Ramos (cell line): ENCODE data around the gene ENTPD1.
"Not testable (repeated sequence)": the region's sequence is repeated elsewhere in the genome, so short reads cannot be mapped to it uniquely, and the experiment has no call there.

ENCODE experiments used
- in situ Hi-C: fragments of 300-500 bp; cut with MboI; formaldehyde crosslinking; loops from one replicate; pipeline ENCODE4 v1.14.3; 2022; ENCODE audit warnings: low sequenced_read_pairs; ENCODE audit not compliant: unreplicated experiment

ENTPD1 gene, protein sequence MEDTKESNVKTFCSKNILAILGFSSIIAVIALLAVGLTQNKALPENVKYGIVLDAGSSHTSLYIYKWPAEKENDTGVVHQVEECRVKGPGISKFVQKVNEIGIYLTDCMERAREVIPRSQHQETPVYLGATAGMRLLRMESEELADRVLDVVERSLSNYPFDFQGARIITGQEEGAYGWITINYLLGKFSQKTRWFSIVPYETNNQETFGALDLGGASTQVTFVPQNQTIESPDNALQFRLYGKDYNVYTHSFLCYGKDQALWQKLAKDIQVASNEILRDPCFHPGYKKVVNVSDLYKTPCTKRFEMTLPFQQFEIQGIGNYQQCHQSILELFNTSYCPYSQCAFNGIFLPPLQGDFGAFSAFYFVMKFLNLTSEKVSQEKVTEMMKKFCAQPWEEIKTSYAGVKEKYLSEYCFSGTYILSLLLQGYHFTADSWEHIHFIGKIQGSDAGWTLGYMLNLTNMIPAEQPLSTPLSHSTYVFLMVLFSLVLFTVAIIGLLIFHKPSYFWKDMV

DNA sequence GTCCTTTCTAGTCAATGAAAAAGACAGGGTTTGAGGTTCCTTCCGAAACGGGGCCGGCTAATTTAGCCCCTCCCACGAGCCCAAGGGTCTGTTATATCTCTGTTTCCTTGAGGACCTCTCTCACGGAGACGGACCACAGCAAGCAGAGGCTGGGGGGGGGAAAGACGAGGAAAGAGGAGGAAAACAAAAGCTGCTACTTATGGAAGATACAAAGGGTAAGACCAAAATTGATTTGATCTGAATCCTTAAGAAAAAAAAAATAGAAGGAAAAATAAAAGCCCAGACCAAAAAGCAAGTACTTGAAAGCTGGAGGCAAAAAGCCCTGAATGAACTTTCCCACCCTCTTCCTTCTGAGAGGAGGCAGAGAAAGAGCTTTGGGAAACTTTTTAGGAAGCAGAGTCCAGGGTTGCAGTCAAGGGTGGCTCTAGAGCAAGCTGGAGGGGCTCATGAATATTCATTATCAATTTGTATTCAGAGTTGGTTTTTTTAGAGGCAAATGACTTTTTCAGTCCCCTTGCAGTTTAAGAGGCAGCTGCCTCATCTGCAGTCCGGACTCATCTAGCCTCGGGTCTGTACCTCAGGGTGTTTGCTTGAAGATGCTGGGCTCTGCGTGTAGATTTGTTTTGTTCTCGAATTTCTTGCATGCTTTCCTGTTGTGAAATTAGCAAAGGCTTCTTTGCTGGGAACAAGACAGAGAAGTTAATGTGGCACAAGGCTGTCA lies at the start of gene ENTPD1:
TSS of gene ENTPD1 (plus strand) at position 123 of the 721 bp plus-strand sequence. CDS start at position 200, 77 bp downstream.
- in situ Hi-C loops = no loop called here

DNA sequence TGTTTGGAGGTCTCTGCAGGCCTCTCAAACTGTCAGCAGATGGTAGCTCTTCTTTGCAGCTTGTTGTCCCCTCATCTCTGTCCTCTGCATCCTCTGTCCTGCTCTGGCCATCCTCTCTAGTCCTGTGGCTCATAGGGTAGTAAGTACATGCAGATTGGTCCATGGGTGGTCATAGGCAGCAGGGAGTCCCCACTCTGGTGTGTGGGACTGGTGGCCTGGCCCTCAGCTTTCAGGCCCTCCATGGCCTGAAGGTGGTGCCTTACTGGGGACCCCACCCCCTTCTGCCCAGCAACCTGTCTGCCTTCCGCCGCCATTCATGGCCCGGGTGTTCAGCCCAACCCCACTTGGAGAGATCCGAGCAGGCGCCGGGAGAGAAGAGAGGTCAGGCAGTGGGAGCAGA lies 49.4 kb upstream of the ENTPD1 start:
- in situ Hi-C loops = no loop called here

DNA sequence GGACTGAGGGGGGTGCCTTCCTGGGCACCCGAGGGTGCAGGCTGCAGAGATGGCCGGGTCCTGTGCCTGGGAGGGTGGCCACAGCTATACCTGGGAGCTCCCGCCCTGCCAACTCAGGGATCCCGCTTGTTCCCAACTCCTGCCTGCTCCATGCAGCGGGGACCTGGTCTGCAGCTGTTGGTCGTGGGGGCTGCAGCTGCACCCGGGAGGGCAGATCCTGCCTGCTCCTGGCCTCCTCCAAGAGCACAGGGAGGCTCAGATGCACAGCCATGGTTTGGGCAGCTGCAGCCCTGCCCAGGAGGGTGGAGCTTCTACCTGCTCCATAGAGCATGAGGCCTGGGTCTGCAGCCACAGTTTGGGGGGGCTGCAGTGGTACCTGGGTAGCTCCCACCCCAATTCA lies 49.0 kb upstream of the ENTPD1 start:
- in situ Hi-C loops = no loop called here

DNA sequence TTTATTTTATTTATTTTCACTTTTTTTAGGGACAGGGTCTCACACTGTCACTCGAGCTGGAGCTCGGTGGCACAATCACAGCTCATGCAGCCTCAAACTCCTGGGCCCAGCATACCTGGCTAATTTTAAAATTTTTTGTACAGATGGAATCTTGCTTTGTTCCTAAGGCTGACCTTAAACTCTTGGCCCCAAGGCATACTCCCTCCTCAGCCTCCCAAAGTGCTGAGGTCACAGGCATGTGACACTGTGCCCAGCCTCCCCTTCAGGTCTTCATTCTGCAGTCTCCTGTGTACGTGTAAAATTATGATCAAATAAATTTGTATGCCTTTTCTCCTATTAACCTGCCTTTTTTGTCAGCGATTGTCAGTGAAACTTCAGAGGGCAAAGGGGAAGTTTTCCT lies 44.5 kb upstream of the ENTPD1 start:
- in situ Hi-C loops = no loop called here

DNA sequence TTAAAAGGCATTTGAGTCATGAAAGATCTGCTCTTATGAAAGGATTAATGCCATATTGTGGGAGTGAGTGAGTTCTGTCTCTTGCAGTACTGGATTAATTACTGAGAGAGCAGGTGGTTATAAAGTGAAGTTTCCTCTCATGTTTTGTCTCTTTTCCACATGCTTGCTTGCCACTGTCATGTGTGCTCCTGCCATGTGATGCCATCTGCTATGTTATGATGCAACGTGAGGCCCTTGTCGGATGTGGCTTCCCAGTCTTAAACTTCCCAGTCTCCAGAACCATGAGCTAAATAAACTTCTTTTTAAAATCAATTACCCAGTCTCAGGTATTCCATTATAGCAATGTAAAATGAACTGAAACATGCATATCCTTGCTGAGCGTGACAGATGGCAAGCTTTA lies 39.5 kb upstream of the ENTPD1 start:
- in situ Hi-C loops = no loop called here

DNA sequence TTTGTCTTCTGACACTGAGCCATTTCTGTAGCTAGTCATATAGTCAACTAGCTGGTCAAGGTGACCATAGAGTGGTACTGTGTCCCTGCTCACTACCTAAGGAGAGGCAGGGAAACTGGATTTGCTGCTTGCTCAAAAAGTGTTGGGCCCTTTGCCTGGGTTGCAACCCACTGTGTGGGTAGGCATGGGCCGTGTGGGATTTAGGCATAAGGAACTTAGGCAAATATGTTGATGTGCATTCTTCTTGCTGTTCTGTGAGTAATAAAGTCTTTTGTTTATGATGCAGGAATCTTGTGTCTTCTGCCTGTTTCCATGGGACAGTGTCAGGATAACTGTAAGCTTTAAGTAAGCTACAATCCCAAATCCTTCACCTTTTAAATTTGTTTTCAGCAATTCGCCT lies 39.1 kb upstream of the ENTPD1 start:
- in situ Hi-C loops = no loop called here

DNA sequence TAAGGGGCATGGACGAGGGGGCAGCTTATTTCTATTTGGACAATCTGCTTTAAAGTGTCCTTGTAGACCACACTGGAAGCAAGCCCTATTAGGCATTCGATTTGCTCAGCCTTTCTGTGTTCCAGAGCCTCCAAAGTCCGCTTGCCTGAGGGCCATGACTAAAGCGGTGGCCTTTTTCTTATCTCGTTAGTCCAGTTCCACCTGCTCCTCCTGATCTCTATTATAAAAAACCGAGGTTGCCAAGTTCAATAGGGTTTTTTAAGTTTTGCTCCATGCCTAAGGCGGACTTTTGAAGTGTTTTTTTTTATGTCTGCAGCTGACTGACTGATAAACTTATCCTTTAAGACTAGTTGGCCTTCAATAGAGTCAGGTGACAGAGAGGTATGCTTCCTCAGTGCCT lies 35.2 kb upstream of the ENTPD1 start:
- in situ Hi-C loops = not testable (repeated sequence)

DNA sequence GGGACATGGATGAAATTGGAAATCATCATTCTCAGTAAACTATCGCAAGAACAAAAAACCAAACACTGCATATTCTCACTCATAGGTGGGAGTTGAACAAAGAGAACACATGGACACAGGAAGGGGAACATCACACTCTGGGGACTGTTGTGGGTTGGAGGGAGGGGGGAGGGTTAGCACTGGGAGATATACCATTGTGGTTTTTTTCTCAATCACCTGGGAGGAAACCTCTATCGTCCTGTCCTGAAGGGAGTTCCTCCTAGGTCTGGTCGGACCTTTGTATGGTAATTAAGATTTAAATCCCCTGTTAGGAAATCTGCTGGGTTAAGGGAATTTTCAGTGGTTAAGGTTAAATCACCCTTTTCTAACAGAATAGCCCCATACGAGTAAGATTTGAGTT lies 33.5 kb upstream of the ENTPD1 start:
- in situ Hi-C loops = not testable (repeated sequence)

DNA sequence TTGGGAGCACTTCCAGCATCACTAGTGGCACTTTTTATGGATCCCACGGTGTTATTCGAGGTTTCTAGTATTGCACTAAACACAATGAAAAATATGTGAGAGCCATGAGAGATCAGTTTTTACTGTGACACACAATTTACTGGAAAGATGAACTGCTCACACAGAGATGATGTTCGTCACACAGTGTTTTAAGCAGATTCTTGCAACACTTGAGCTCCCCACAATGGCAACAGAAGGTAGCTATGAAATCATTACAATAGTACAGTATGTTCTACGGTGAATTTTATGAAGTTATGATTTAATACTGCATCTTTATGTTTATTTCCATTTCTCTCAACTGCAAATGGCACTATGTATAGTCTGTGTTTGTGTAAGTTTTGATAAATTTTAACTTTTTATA lies 27.4 kb upstream of the ENTPD1 start:
- in situ Hi-C loops = no loop called here

DNA sequence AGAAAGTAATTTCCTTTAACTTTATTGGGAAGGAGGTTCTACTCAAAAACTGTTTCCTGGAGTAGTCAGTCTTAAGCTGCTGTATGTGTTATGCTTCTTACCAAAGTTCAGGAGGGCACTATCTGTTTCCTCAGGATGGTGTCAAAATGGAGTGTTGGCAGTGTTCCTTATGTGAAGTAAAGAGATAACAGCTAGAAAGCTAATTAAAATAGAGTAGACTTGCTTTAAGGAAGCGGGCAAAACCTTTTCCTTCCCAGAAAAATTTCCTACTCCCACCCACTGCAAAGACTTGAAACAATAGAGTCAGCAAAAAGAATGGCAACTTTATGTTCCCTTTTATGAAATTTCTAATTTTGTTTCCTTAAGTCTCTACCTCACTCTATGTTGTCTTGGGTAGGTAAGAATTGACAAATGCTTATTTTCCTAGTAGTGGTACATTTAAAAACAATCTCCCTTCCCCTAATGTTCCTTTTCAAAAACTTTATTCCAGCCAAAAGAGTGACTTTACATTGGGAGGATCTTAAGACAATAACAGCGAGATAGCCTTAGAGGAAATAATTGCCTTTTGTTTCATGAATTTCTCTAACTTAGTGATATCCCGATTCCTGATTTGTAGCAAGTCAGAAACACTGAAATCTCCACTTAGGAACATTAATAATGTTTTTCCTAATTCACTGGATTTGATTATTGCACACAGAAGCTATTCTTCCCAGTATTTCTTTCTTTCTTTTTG lies 26.5 kb upstream of the ENTPD1 start:
- in situ Hi-C loops = no loop called here

DNA sequence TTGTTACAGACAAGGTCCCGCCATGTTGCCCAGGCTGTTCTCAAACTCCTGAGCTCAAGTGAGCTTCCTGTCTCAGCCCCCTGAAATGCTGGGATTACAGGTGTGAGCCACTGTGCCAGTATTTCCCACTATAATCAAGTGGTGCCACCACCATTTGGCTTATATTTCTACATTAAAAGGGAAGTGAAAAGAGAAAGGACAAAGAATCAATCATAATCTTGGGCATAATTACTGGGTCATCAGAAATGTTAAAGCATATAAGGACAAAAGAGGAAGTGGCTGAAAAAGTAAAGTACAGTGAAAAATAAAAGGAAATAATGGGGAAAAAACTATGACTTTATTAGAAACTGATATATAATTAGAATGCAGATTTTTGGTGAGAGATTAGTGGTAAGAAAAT lies 25.7 kb upstream of the ENTPD1 start:
- in situ Hi-C loops = no loop called here

DNA sequence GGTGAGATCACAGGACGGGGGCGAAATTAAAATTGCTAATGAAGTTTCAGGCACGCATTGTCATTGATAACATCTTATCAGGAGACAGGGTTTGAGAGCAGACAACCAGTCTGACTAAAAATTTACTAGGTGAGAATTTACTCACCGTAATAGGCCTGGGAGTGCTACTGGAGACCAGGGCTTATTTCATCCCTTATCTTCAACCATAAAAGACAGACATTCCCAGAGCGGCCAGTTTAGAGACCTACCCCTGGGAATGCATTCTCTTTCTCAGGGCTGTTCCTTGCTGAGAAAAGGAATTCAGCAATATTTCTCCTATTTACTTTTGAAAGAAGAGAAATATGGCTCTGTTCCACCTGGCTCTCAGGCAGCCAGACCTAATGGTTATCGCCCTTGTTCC lies 23.1 kb upstream of the ENTPD1 start:
- in situ Hi-C loops = not testable (repeated sequence)

DNA sequence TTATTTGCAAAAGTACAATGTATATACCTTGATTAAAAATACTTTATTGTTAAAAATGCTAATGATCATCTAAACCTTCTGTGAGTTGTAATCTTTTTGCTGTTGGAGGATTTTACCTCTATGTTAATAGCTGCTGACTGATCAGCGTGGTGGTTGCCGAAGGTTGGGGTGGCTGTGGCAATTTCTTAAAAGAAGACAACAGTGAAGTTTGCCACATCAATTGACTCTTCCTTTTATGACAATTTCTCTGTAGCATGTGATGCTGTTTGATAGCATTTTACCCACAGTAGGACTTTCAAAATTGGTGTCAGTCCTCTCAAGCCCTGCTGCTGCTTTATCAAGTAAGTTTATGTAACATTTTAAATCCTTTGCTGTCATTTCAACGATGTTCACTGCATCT lies 16.9 kb upstream of the ENTPD1 start:
- in situ Hi-C loops = no loop called here

DNA sequence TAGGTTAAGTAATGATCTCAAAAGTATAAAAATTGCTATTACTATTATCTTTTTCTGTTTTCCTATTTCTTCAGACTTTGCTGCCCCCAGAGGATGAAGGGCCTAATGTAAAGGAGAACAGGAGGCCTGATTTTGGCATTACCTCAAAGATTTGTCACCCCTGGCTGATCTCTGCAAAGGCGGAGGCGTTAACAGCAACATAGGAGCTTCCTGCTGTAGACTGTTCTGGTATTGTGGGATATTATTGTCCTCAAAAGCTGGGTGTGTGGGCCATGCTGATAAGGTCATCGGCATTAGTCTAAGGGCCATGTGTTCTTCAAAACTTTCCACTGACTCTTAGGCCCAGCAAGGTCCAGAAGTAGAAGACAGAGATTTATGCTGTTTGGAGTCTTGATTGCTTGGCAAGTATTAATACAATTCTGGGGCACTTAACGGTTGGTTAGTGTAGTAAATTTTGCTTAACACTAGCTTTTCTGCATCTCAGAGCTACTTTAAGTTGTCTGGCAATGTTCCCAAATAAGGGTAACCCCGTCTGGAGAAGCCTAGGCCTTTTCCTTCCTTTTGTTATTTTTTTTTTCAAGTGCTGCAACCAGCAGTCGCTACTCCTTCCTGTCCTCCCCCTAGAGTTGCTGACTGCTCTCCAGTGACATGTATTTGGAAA lies 14.0 kb upstream of the ENTPD1 start:
- in situ Hi-C loops = no loop called here

DNA sequence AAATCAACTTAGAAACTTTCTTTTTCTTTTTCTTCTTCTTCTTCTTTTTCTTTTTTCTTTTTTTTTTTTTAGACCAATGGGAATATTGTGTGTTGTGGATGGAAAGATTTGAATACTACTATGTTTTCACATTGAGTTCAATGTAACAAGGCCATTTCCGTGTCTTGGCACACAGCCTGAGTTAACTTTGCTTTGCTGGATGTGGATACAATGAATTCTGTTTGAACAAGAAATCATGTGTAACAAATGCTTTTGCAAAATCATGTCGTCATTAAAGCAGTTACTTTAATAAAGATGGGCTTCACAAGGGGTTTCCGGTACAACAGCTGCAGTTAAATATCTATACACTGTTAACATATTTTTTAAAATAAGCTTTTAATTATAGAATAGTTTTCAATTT lies 13.5 kb upstream of the ENTPD1 start:
- in situ Hi-C loops = no loop called here

DNA sequence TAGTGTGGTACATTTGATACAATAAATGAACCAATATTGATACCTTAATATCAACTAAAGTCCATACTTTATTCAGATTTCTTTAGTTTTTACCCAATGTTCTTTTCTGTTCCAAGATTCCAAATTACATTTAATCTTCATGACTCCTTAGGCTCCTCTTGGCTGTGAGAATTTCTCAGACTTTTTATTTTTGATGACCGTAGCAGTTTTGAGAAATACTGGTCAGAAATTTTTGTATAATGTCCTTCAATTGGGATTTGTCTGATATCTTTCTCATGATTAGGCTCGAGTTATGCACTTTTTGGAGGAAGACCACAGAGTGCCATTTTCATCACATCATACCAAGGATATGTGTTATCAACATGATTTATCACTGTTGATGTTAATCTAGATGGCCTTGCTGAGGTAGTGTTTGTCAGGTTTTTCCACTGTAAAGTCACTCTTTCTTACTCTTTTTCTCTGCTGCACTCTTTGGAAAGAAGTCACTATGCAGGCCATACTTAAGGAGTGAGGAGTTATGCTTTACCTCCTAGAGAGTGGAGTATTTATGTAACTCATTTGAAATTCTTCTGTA lies 12.9 kb upstream of the ENTPD1 start:
- in situ Hi-C loops = no loop called here

DNA sequence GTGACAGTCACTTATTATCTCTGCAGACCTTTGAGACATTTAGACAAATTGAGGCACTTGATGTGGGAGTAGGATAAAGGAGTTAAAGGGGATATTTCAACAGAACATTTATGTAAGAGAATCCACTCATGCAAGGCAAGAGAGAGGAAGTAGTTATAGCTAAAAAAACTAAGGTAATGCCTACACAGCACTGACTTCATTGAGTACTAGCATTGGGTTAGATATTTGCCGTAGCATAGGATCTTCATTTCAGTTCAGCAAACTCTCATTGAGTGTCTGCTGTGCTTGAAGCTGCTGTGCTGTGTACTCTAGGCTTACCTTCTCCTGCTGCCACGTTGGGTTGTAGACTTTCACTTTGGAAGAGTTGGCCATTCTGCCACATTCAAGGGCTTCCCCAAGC lies 10.5 kb upstream of the ENTPD1 start:
- in situ Hi-C loops = no loop called here

DNA sequence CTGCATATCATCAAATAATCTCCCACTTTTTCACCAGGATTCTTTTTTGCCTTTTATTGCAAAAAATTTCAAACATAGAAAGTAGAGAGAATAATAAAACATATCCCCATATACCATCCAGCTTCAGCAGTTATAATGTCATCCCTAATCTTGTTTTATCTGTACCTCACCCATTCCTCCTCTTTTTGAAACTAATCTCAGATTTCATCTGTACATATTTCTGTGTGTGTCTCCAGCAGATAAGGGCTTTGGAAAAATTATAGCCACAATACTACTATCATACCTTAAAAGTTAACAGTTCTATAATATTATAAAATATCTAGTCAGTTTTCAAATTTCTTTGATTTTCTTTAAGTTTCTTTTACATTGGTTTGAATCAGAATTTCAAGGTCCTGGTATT lies 7.6 kb upstream of the ENTPD1 start:
- in situ Hi-C loops = no loop called here

DNA sequence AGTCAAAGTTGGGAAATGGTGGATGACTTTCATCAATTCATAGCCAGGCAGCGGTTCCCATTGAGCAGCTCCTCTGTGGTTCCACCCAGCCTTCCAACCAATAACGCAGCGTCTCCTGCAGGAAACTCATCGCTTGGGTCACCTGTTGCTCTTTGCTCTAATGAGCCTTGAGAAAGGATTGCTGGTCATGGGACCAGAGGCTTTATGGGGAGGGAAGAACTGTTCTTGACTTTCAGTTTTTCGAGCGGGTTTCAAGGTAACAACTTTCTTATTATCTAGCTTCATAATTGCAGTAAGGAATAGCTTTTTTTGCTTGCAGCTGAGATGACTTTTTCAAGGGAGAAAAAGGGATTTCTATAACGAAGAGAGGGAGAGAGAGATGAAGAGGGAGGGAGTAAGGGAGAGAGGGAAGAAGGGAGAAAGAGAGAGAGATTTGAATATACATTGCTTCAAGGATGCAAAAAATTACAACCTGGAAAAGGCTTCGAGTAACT lies 405 bp upstream of the ENTPD1 start:
- in situ Hi-C loops = no loop called here
